MM.1S (cell line): ENCODE measurements around the gene SURF2.

ENCODE experiments used
- CTCF ChIP-seq: fragments of 300-600 bp; sonication (generic); IDR thresholded peaks from 2 replicates; pipeline ENCODE4 v1.5.1; 2016; ENCODE audit warnings: antibody characterized with exemption, low read length, mixed read lengths
- EZH2 ChIP-seq: fragments of 300-600 bp; sonication (generic); optimal IDR thresholded peaks from 2 replicates; pipeline ENCODE3; 2017; ENCODE audit warnings: low read depth, mild to moderate bottlenecking, antibody characterized with exemption, low read length, mixed read lengths
- EZH2phosphoT487 ChIP-seq: fragments of 300-600 bp; sonication (generic); IDR thresholded peaks from 2 replicates; pipeline ENCODE4 v1.6.1; 2018; ENCODE audit warnings: antibody characterized with exemption, low read length

GRCh38 chr9:133393399-133393798 lies 37.0 kb downstream of the SURF2 start:
- TF ChIP-seq CTCF, result no peak
- no peak for TF ChIP-seq EZH2phosphoT487
- TF ChIP-seq EZH2, result no peak
